WTC11 (cell line): ENCODE results near the gene TGFBRAP1. TPM values are rescaled to one million over a fixed set of nuclear protein-coding genes. Genes with fewer than 3 reads are reported as not detected.

Source experiments
- ATAC-seq: fragments of 200-7000 bp; cut with Tn5 transposase; 2 replicates; pipeline ENCODE4 v1.10.0; 2021; ENCODE audit warnings: mild to moderate bottlenecking, moderate library complexity
- CTCF ChIA-PET: fragments of 300-600 bp; sonication (Branson Sonifier 250); formaldehyde crosslinking; loops from one replicate; lab custom pipeline; 2021; ENCODE audit warnings: antibody characterized with exemption; lab: Charles Lee
- POLR2A ChIA-PET: fragments of 350-600 bp; sonication (Branson Sonifier 250); formaldehyde crosslinking; loops from one replicate; lab custom pipeline; 2021; ENCODE audit warnings: antibody characterized with exemption; lab: Charles Lee
- DNase-seq: peaks from one replicate; pipeline ENCODE4 v3.0.0; 2021; ENCODE audit warnings: low spot score
- H3K27ac Mint-ChIP-seq: 2 replicates; pipeline ENCODE4 v1.8.0; 2021; ENCODE audit warnings: mixed read lengths
- H3K27me3 Mint-ChIP-seq: 2 replicates; pipeline ENCODE4 v1.8.0; 2021; ENCODE audit warnings: low read depth, mild to moderate bottlenecking, moderate library complexity, mixed read lengths
- H3K36me3 Mint-ChIP-seq: 2 replicates; pipeline ENCODE4 v1.8.0; 2021; ENCODE audit warnings: mixed read lengths
- H3K4me1 Mint-ChIP-seq: 2 replicates; pipeline ENCODE4 v1.8.0; 2022; ENCODE audit warnings: mixed read lengths
- H3K4me3 Mint-ChIP-seq: 2 replicates; pipeline ENCODE4 v1.8.0; 2021; ENCODE audit warnings: mild to moderate bottlenecking, moderate library complexity, mixed read lengths
- H3K9me3 Mint-ChIP-seq: 2 replicates; pipeline ENCODE4 v1.8.0; 2021; ENCODE audit warnings: mixed read lengths
- ATF1 ChIP-seq: sonication (generic); formaldehyde crosslinking; IDR thresholded peaks from 2 replicates; pipeline ENCODE4 v1.8.1; 2023; ENCODE audit warnings: mild to moderate bottlenecking, moderate library complexity, missing genetic modification reagents
- E2F4 ChIP-seq: sonication (generic); formaldehyde crosslinking; IDR thresholded peaks from 2 replicates; pipeline ENCODE4 v1.8.1; 2022; ENCODE audit warnings: low read depth, mild to moderate bottlenecking, moderate library complexity, missing genetic modification reagents, borderline replicate concordance
- ETV6 ChIP-seq: sonication (generic); formaldehyde crosslinking; IDR thresholded peaks from 2 replicates; pipeline ENCODE4 v1.8.1; 2022; ENCODE audit warnings: mild to moderate bottlenecking, missing genetic modification reagents
- FOXP4 ChIP-seq: sonication (generic); formaldehyde crosslinking; IDR thresholded peaks from 2 replicates; pipeline ENCODE4 v1.8.0; 2022; ENCODE audit warnings: mild to moderate bottlenecking, missing genetic modification reagents
- NFATC4 ChIP-seq: fragments of 250-450 bp; sonication (Bioruptor Pico); IDR thresholded peaks from 2 replicates; pipeline ENCODE4 v1.9.0; 2021; ENCODE audit warnings: mild to moderate bottlenecking
- NFYB ChIP-seq: sonication (generic); formaldehyde crosslinking; conservative IDR thresholded peaks from 2 replicates; pipeline ENCODE4 v1.8.0; 2022; ENCODE audit warnings: low read depth, missing genetic modification reagents
- PRDM15 ChIP-seq: sonication (generic); formaldehyde crosslinking; IDR thresholded peaks from 2 replicates; pipeline ENCODE4 v1.8.0; 2022; ENCODE audit warnings: missing genetic modification reagents
- PRRX2 ChIP-seq: fragments of 250-450 bp; sonication (Bioruptor Pico); IDR thresholded peaks from 2 replicates; pipeline ENCODE4 v1.8.0; 2021; ENCODE audit warnings: mild to moderate bottlenecking
- TEAD4 ChIP-seq: sonication (generic); formaldehyde crosslinking; IDR thresholded peaks from 2 replicates; pipeline ENCODE4 v1.8.0; 2022; ENCODE audit warnings: mild to moderate bottlenecking, missing genetic modification reagents
- USF1 ChIP-seq: sonication (generic); formaldehyde crosslinking; IDR thresholded peaks from 2 replicates; pipeline ENCODE4 v1.8.0; 2022; ENCODE audit warnings: mild to moderate bottlenecking, missing genetic modification reagents
- ZNF121 ChIP-seq: sonication (generic); formaldehyde crosslinking; IDR thresholded peaks from 2 replicates; pipeline ENCODE4 v1.8.0; 2023; ENCODE audit warnings: missing genetic modification reagents
- ZNF263 ChIP-seq: sonication (generic); formaldehyde crosslinking; IDR thresholded peaks from 2 replicates; pipeline ENCODE4 v1.8.1; 2022; ENCODE audit warnings: low read depth, mild to moderate bottlenecking, moderate library complexity, missing genetic modification reagents
- ZNF281 ChIP-seq: sonication (generic); formaldehyde crosslinking; IDR thresholded peaks from 2 replicates; pipeline ENCODE4 v1.8.0; 2023; ENCODE audit warnings: mild to moderate bottlenecking, missing genetic modification reagents
- ZNF396 ChIP-seq: fragments of 250-450 bp; sonication (Bioruptor Pico); IDR thresholded peaks from 2 replicates; pipeline ENCODE4 v1.8.0; 2021; ENCODE audit warnings: mild to moderate bottlenecking, moderate library complexity, borderline replicate concordance
- ZNF512 ChIP-seq: sonication (generic); formaldehyde crosslinking; IDR thresholded peaks from 2 replicates; pipeline ENCODE4 v1.8.1; 2022; ENCODE audit warnings: missing genetic modification reagents, borderline replicate concordance
- total RNA-seq: library from RNA; stranded (reverse); gene quantifications from 3 replicates; pipeline ENCODE4 v1.2.3, GENCODE V29; 2021

TGFBRAP1 gene
- total RNA-seq, 1 experiment from 2014 or later = 16.3 TPM

- CTCF ChIA-PET = interaction anchor here (1.2 kb wide), 1 partner anchor 32 kb away, joined by 7 read pairs; no protein-coding TSS in a partner anchor
- H3K27me3 Mint-ChIP-seq = no peaks in the 10 kb centered on the region
- ATAC-seq = no peak
- no peak for TF ChIP-seq ZNF396 (CRISPR knock-in tag)
- TF ChIP-seq ZNF263 = no peak
- TF ChIP-seq NFATC4 (CRISPR knock-in tag) = no peak
- TF ChIP-seq FOXP4 (CRISPR knock-in tag) = no peak
- no peak for TF ChIP-seq ZNF512 (CRISPR knock-in tag)
- TF ChIP-seq ZNF121 (CRISPR knock-in tag) = no peak
- no peak for TF ChIP-seq ETV6 (CRISPR knock-in tag)
- TF ChIP-seq, all 79 proteins: peak for 0
- Mint-ChIP-seq H3K36me3 (peaks cover 14% of the 10 kb centered on the region), H3K4me1 (peaks cover 2% of the 10 kb centered on the region; the same call in 1 of the 2 replicates), H3K4me3 (no peak overlapping the region), H3K27ac (no peak overlapping the region), H3K9me3 (no peaks in the 10 kb centered on the region)
- no peak for DNase-seq
- POLR2A ChIA-PET = no interaction called here
Observed at GRCh38 chr2:105371810-105372209, 42.3 kb upstream of the TGFBRAP1 start.

GRCh38 chr2:105371156-105371555 lies 41.6 kb upstream of the TGFBRAP1 start:
- H3K36me3 Mint-ChIP-seq = peaks cover 14% of the 10 kb centered on the region
- no peaks in the 10 kb centered on the region for H3K9me3 Mint-ChIP-seq
- ATAC-seq (no peak), DNase-seq (no peak)
- H3K4me1 Mint-ChIP-seq = peaks cover 2% of the 10 kb centered on the region; the same call in 1 of the 2 replicates
- ChIA-PET POLR2A (interaction anchor here (1.0 kb wide), 1 partner anchor 150 kb away, joined by 3 read pairs; no protein-coding TSS in a partner anchor), CTCF (interaction anchor here (1.2 kb wide), 1 partner anchor 33 kb away, joined by 7 read pairs; no protein-coding TSS in a partner anchor)
- no peak overlapping the region for H3K4me3 Mint-ChIP-seq
- H3K27me3 Mint-ChIP-seq = no peaks in the 10 kb centered on the region
- H3K27ac Mint-ChIP-seq = no peak overlapping the region
- no peak for TF ChIP-seq E2F4 (CRISPR knock-in tag)
- TF ChIP-seq ZNF281 = no peak
- no peak for TF ChIP-seq PRDM15 (CRISPR knock-in tag)
- no peak for TF ChIP-seq PRRX2
- TF ChIP-seq TEAD4 (CRISPR knock-in tag) = no peak
- TF ChIP-seq NFYB (CRISPR knock-in tag) = no peak
- TF ChIP-seq USF1 (CRISPR knock-in tag) = no peak
- no peak for TF ChIP-seq ATF1 (CRISPR knock-in tag)
